ENCODE data around the gene PSTPIP2. TPM values are rescaled to one million over a fixed set of nuclear protein-coding genes. Genes with fewer than 3 reads are reported as not detected.

The PSTPIP2 gene
- total and polyA plus RNA-seq, 2 of the 8 experiments (the other 6 are each of a cell fraction or from before 2014, with no cell fraction given) = 1.8 to 2.4 TPM

- TF ChIP-seq CTCF (IDR thresholded peaks at IDR 0.05; ENCODE audit: control extremely low read depth in 1 of 3, insufficient read depth in 1 of 3, low read depth in 1 of 3, low read length in 3 of 3) = no peak
- TF ChIP-seq YY1 (IDR thresholded peaks at IDR 0.05; ENCODE audit: low read depth, low read length) = no peak
- no peak for TF ChIP-seq CHD2 (IDR thresholded peaks at IDR 0.05; ENCODE audit: low read length)
- TF ChIP-seq SRF (IDR thresholded peaks at IDR 0.05; ENCODE audit: low read depth, low read length) = no peak
- no peak for TF ChIP-seq MAFK (IDR thresholded peaks at IDR 0.05; ENCODE audit: low read depth, low read length)
These were observed 27.4 kb upstream of the PSTPIP2 start (continued) for GRCh38 chr18:46099463-46099862.
